Mesendoderm (in vitro differentiated cells): ENCODE data around the gene PLA2G4E.

ENCODE experiments used
- DNase-seq: peaks from one replicate; pipeline ENCODE4 v3.0.0; 2013
- H2AK5ac ChIP-seq: 2 replicates; pipeline ENCODE4 v1.6.1; 2013; ENCODE audit warnings: low read length, inconsistent platforms
- H2BK120ac ChIP-seq: 2 replicates; pipeline ENCODE4 v1.6.1; 2013; ENCODE audit warnings: low read depth, mild to moderate bottlenecking, low read length, moderate library complexity, mixed read lengths
- H2BK15ac ChIP-seq: replicated peaks from 2 replicates; pipeline ENCODE4 v1.6.1; 2013; ENCODE audit warnings: low read depth, mild to moderate bottlenecking, moderate library complexity
- H2BK5ac ChIP-seq: 2 replicates; pipeline ENCODE4 v1.6.1; 2013; ENCODE audit warnings: low read length, inconsistent platforms
- H3K18ac ChIP-seq: 2 replicates; pipeline ENCODE4 v1.6.1; 2013; ENCODE audit warnings: mild to moderate bottlenecking, low read length, mixed read lengths
- H3K23ac ChIP-seq: one replicate; pipeline ENCODE4 v1.6.1; 2013; ENCODE audit warnings: low read length
- H3K27ac ChIP-seq: 2 replicates; pipeline ENCODE4 v1.5.1; 2013; ENCODE audit warnings: low read depth, mild to moderate bottlenecking, inconsistent platforms, low read length, moderate library complexity
- H3K27me3 ChIP-seq: 2 replicates; pipeline ENCODE4 v1.6.1; 2013; ENCODE audit warnings: low read length, control low read depth, mild to moderate bottlenecking, inconsistent platforms; ENCODE audit not compliant: insufficient read depth, poor library complexity
- H3K36me3 ChIP-seq: 2 replicates; pipeline ENCODE4 v1.6.1; 2013; ENCODE audit warnings: low read length, inconsistent platforms; ENCODE audit not compliant: control insufficient read depth, insufficient read depth
- H3K4ac ChIP-seq: one replicate; pipeline ENCODE4 v1.6.1; 2013; ENCODE audit warnings: low read depth, mild to moderate bottlenecking, low read length, moderate library complexity
- H3K4me1 ChIP-seq: 2 replicates; pipeline ENCODE4 v1.6.1; 2013; ENCODE audit warnings: low read depth, low read length, inconsistent platforms; ENCODE audit not compliant: control insufficient read depth
- H3K4me2 ChIP-seq: 2 replicates; pipeline ENCODE4 v1.6.1; 2013; ENCODE audit warnings: low read length
- H3K4me3 ChIP-seq: 2 replicates; pipeline ENCODE4 v1.5.1; 2013; ENCODE audit warnings: mild to moderate bottlenecking, low read length
- H3K56ac ChIP-seq: one replicate; pipeline ENCODE4 v1.6.1; 2013; ENCODE audit warnings: low read length
- H3K79me1 ChIP-seq: 2 replicates; pipeline ENCODE4 v1.6.1; 2013; ENCODE audit warnings: low read length, inconsistent platforms
- H3K79me2 ChIP-seq: 2 replicates; pipeline ENCODE4 v1.6.1; 2013; ENCODE audit warnings: mild to moderate bottlenecking, low read length; ENCODE audit not compliant: control insufficient read depth, insufficient read depth
- H3K9ac ChIP-seq: 2 replicates; pipeline ENCODE4 v1.6.1; 2013; ENCODE audit warnings: low read length, inconsistent platforms
- H4K5ac ChIP-seq: one replicate; pipeline ENCODE4 v1.6.1; 2013; ENCODE audit warnings: low read length
- H4K8ac ChIP-seq: one replicate; pipeline ENCODE4 v1.6.1; 2013; ENCODE audit warnings: low read depth, mild to moderate bottlenecking, control low read depth, low read length, moderate library complexity
- WGBS: extraction: QIAGEN DNeasy Blood & Tissue Kit; methylation state at CpG from one replicate; pipeline ENCODE4 v1.1.7; 2013; ENCODE audit warnings: low lambda C conversion rate, missing lambda C conversion rate; ENCODE audit not compliant: insufficient coverage; ENCODE audit errors: extremely low coverage; 5-methylcytosine and 5-hydroxymethylcytosine counted together

PLA2G4E gene

GRCh38 chr15:41940441-41940857, 80.4 kb downstream of the PLA2G4E start:
- no peaks in the 10 kb centered on the region for H3K79me2 ChIP-seq
- H3K9ac ChIP-seq, result no peak overlapping the region
- no peak overlapping the region for H2BK120ac ChIP-seq
- H3K27ac ChIP-seq, result no peak overlapping the region
- no peak overlapping the region for H3K56ac ChIP-seq
- DNase-seq, result no peak
- no peak overlapping the region for H4K5ac ChIP-seq
- H2BK5ac ChIP-seq, result no peak overlapping the region
- H4K8ac ChIP-seq, result no peak overlapping the region
- H3K23ac ChIP-seq, result no peak overlapping the region
- no peaks in the 10 kb centered on the region for H3K36me3 ChIP-seq
- no peak overlapping the region for H3K4ac ChIP-seq
- no CpG with 5 or more reads among the region's 13 CpGs for WGBS
- H2AK5ac ChIP-seq, result no peak overlapping the region
- H2BK15ac ChIP-seq, result no peak overlapping the region
- H3K4me3 ChIP-seq, result no peak overlapping the region
- H3K18ac ChIP-seq, result no peak overlapping the region
- H3K27me3 ChIP-seq, result no peaks in the 10 kb centered on the region
- H3K4me1 ChIP-seq, result no peaks in the 10 kb centered on the region
- H3K79me1 ChIP-seq, result peaks cover 2% of the 10 kb centered on the region
- no peak overlapping the region for H3K4me2 ChIP-seq

DNA sequence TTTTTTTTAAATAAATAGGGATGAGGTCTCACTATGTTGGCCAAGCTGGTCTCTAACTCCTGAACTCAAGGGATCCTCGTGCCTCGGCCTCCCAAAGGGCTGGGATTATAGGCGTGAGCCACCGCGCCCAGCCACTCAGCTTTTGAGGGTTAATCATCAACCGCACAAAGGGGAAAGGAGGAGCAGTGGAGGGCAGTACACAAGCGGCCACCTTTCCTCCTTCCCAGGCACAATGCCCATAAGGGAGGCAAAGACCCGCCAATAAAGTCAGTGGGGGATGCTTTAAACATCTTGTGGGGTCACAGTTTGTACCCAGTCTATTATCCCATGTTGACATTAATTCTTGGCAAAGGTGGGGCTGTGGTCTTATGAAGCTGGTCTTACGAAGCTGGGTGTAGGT, 80.9 kb downstream of the PLA2G4E start:
- H4K5ac ChIP-seq, result no peak overlapping the region
- no peak overlapping the region for H3K9ac ChIP-seq
- H3K4me1 ChIP-seq, result peaks cover 3% of the 10 kb centered on the region
- H3K56ac ChIP-seq, result no peak overlapping the region
- H2BK5ac ChIP-seq, result no peak overlapping the region
- no peak overlapping the region for H3K23ac ChIP-seq
- no peaks in the 10 kb centered on the region for H3K27me3 ChIP-seq
- no peak overlapping the region for H2AK5ac ChIP-seq
- H3K79me2 ChIP-seq, result no peaks in the 10 kb centered on the region
- no peaks in the 10 kb centered on the region for H3K36me3 ChIP-seq
- no peak overlapping the region for H2BK15ac ChIP-seq
- peaks cover 2% of the 10 kb centered on the region for H3K79me1 ChIP-seq
- no CpG with 5 or more reads among the region's 9 CpGs for WGBS
- DNase-seq, result no peak
- H3K4me2 ChIP-seq, result no peak overlapping the region
- H3K4me3 ChIP-seq, result no peak overlapping the region
- no peak overlapping the region for H3K18ac ChIP-seq
- no peak overlapping the region for H4K8ac ChIP-seq
- H2BK120ac ChIP-seq, result no peak overlapping the region
- no peak overlapping the region for H3K27ac ChIP-seq
- H3K4ac ChIP-seq, result no peak overlapping the region

DNA sequence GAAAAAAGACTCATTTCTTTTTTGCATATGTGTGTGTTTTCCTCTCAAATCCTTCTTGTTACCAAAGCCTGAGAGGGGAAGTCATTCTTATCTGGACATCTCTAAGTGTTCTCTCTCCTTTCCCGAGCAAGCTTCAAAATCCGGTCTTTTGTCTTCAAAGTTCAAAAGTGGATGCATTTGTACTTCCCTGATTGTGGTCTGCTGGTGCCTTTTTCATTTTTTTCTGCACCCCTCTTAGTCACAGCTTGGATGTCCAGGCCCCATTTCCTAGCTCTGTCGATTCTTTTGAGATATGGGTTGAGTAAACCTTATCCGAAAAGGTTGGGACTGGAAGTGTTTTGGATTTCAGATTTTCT, 83.3 kb downstream of the PLA2G4E start:
- Histone ChIP-seq H3K27me3 (no peaks in the 10 kb centered on the region), H3K36me3 (no peaks in the 10 kb centered on the region), H3K23ac (no peak overlapping the region), H3K4me1 (peaks cover 14% of the 10 kb centered on the region), H3K9ac (no peak overlapping the region), H2BK120ac (no peak overlapping the region), H3K56ac (no peak overlapping the region), H2BK5ac (no peak overlapping the region), H3K79me2 (no peaks in the 10 kb centered on the region), H3K4me2 (no peak overlapping the region), H3K79me1 (peaks cover 4% of the 10 kb centered on the region), H3K27ac (no peak overlapping the region), H4K8ac (no peak overlapping the region), H3K18ac (no peak overlapping the region), H3K4me3 (no peak overlapping the region), H3K4ac (no peak overlapping the region), H4K5ac (no peak overlapping the region), H2AK5ac (no peak overlapping the region), H2BK15ac (no peak overlapping the region)
- DNase-seq, result no peak
- no CpG with 5 or more reads among the region's 4 CpGs for WGBS

DNA sequence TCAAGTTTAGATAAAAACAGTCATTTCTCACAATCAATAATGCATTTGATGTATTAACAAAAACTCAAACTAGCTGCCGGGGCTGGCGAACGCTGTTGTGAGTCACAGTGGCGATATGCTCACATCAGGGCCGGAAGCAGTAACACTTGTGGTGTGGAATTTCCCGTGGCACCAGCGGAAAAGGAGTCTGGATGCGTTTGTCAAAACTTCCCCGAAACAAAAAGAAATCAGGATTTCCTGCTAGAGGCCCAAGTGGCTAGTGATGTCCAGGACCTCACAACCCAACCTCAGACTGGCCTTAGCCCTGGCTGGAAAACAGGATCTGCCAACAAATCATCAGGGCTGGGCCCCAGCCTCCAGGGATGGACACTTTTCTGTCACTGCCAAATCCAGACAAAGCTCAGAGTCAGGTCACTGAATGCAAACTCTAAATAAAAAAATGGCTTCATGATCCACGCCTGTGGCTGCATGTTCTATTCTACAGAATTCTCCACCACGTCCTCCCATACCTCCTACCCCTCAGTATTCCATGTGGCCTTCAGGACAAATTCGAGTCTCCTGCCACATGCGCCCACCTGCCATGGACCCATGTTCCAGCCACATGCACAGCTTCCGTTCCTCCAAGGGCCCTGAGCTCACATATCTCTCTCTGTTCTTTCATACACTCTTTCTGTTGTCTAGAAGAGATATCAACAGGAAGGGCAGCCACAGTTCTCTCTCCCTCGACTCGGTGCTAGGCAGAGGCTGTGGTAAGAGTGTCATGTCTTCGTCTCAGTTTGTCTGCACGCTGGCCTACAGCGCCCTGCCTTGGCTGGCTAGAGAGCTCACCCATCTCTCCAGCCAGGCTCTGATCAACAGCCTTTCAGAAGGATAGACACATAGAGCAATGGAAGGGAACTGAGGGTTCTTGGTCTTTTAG, 83.9 kb downstream of the PLA2G4E start:
- no CpG with 5 or more reads among the region's 19 CpGs for WGBS
- Histone ChIP-seq H2AK5ac (no peak overlapping the region), H3K36me3 (no peaks in the 10 kb centered on the region), H3K4me1 (peaks cover 14% of the 10 kb centered on the region), H3K56ac (no peak overlapping the region), H3K23ac (no peak overlapping the region), H3K27ac (no peak overlapping the region), H3K4me2 (no peak overlapping the region), H3K9ac (no peak overlapping the region), H2BK15ac (no peak overlapping the region), H4K5ac (no peak overlapping the region), H4K8ac (no peak overlapping the region), H3K18ac (no peak overlapping the region), H3K79me2 (no peaks in the 10 kb centered on the region), H2BK5ac (no peak overlapping the region), H2BK120ac (no peak overlapping the region), H3K79me1 (peaks cover 4% of the 10 kb centered on the region), H3K4me3 (no peak overlapping the region), H3K27me3 (no peaks in the 10 kb centered on the region), H3K4ac (no peak overlapping the region)
- DNase-seq, result no peak

DNA sequence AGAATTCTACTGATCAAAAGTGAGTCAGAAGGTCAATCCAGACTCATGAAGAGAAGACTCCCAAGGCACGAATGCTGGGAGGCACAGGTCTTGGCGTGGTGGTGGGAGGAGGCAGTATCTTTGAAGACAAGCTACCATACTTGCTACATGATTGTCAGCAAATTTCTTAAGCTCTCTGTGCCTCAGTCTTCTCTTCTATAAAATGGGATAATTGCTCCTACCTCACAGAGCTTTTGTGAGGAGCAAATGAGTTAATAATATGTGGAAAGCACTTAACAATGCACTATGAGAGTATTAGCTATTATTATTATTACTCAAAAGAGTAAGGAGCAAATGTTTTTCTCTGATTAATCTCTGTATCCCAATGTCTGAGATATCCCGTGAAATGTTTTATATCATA, 84.7 kb downstream of the PLA2G4E start:
- no peak overlapping the region for H3K4me3 ChIP-seq

More for the DNA sequence above, 84.7 kb downstream of the PLA2G4E start:
- no peak for DNase-seq
- Histone ChIP-seq H3K27me3 (no peaks in the 10 kb centered on the region), H3K18ac (no peak overlapping the region), H3K27ac (no peak overlapping the region), H3K9ac (no peak overlapping the region), H3K4me1 (peaks cover 14% of the 10 kb centered on the region), H4K8ac (no peak overlapping the region), H2BK15ac (no peak overlapping the region), H3K23ac (no peak overlapping the region), H3K79me1 (peaks cover 4% of the 10 kb centered on the region), H3K4ac (no peak overlapping the region), H2BK5ac (no peak overlapping the region), H3K36me3 (no peaks in the 10 kb centered on the region), H2BK120ac (no peak overlapping the region), H2AK5ac (no peak overlapping the region), H3K56ac (no peak overlapping the region), H3K79me2 (no peaks in the 10 kb centered on the region), H3K4me2 (no peak overlapping the region), H4K5ac (no peak overlapping the region)
- WGBS, result no CpG with 5 or more reads among the region's 3 CpGs
